Measurements from ENCODE around the gene KCNMB1. TPM values are rescaled to one million over a fixed set of nuclear protein-coding genes. Genes with fewer than 3 reads are reported as not detected.

Gene KCNMB1
- total and polyA plus RNA-seq, 10 of the 15 experiments (the other 5 are each of a cell fraction or from before 2014, with no cell fraction given): 1.2 to 3.6 (median 2.6) TPM

DNA sequence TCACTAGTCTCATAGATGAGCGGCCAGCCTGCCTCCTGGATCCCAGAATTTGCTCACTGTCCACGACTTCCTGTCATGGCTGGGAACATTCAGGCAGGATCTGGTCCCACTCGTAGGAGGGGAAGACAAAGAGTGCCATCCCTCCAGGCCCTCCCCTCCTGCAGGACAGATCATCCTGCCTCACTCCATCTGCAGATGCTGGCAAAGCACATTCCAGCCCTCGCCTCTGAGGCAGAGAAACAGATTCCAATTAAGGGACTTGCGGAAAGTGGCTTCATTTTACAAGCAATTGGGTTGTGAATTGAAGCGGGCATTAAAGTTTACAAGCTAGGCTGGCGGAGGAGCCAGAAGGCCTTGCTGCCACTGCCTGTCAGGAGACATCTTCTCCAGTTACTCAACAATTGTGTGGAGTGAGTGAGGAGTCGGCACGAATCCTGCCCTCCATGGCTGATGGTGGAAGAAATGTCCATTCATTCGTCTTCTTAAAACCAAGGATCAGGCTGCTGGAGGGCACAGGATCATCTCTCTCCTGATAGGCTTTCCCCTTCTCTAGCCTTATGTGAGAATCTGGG lies 41.8 kb upstream of the KCNMB1 start:
- ATAC-seq: no peak
- BruUV-seq (replicated peaks): no TSS peak
- ChIA-PET CTCF (interaction anchor here (1.0 to 5.0 kb wide), 5 partner anchors 8 to 247 kb away, joined by 3 to 76 read pairs (median 4); no protein-coding TSS in a partner anchor), SMC1A (ENCODE audit: uncharacterized antibody, unreplicated experiment) (interaction anchor here (1.0 kb wide), 1 partner anchor 91 kb away, joined by 3 read pairs; no protein-coding TSS in a partner anchor), RAD21 (ENCODE audit: unreplicated experiment) (no interaction called here), POLR2A (no interaction called here)
- no peak overlapping the region for H3K4me3 ChIP-seq
- intact Hi-C loops (cut with micrococcal nuclease; ENCODE audit: unreplicated experiment) (no loop called here), in situ Hi-C loops (cut with MboI) (loop anchor here (5.0 kb wide), 1 partner anchor 196 kb away; no protein-coding TSS in a partner anchor)
- H4K20me1 ChIP-seq (ENCODE audit: control insufficient read depth, insufficient read depth): no peaks in the 10 kb centered on the region
- no peak overlapping the region for H2AFZ ChIP-seq (ENCODE audit: control insufficient read depth, low read depth, low read length)
- H3K27ac ChIP-seq (ENCODE audit: control insufficient read depth, insufficient read depth): no peak overlapping the region
- no peak for FAIRE-seq
- no peaks in the 10 kb centered on the region for H3K79me2 ChIP-seq (ENCODE audit: control insufficient read depth, insufficient read depth, low read length)
- no peaks in the 10 kb centered on the region; the same call in 2 of the 3 replicates for H3K9me3 ChIP-seq (replicated peaks; ENCODE audit: control insufficient read depth, insufficient read depth, low read length)
- no peaks in the 10 kb centered on the region for H3K4me1 ChIP-seq (ENCODE audit: control insufficient read depth, insufficient read depth, low read length)
- TF ChIP-seq POU2F2 (IDR thresholded peaks at IDR 0.05; ENCODE audit: borderline replicate concordance, low read depth, low read length) (no peak), JUND (IDR thresholded peaks at IDR 0.05; ENCODE audit: low read depth, low read length) (no peak), NFIC (IDR thresholded peaks at IDR 0.05; ENCODE audit: low read depth, low read length) (no peak), MTA3 (IDR thresholded peaks at IDR 0.05; ENCODE audit: borderline replicate concordance, low read length) (no peak)
- TF ChIP-seq, protein P1, sequence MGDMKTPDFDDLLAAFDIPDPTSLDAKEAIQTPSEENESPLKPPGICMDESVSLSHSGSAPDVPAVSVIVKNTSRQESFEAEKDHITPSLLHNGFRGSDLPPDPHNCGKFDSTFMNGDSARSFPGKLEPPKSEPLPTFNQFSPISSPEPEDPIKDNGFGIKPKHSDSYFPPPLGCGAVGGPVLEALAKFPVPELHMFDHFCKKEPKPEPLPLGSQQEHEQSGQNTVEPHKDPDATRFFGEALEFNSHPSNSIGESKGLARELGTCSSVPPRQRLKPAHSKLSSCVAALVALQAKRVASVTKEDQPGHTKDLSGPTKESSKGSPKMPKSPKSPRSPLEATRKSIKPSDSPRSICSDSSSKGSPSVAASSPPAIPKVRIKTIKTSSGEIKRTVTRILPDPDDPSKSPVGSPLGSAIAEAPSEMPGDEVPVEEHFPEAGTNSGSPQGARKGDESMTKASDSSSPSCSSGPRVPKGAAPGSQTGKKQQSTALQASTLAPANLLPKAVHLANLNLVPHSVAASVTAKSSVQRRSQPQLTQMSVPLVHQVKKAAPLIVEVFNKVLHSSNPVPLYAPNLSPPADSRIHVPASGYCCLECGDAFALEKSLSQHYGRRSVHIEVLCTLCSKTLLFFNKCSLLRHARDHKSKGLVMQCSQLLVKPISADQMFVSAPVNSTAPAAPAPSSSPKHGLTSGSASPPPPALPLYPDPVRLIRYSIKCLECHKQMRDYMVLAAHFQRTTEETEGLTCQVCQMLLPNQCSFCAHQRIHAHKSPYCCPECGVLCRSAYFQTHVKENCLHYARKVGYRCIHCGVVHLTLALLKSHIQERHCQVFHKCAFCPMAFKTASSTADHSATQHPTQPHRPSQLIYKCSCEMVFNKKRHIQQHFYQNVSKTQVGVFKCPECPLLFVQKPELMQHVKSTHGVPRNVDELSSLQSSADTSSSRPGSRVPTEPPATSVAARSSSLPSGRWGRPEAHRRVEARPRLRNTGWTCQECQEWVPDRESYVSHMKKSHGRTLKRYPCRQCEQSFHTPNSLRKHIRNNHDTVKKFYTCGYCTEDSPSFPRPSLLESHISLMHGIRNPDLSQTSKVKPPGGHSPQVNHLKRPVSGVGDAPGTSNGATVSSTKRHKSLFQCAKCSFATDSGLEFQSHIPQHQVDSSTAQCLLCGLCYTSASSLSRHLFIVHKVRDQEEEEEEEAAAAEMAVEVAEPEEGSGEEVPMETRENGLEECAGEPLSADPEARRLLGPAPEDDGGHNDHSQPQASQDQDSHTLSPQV (IDR thresholded peaks at IDR 0.05): no peak
- no peak overlapping the region for H3K9ac ChIP-seq (ENCODE audit: control insufficient read depth, insufficient read depth, low read length)
- DNase-seq (ENCODE audit: low read depth, low spot score): no peak
- no peaks in the 10 kb centered on the region for H3K36me3 ChIP-seq (ENCODE audit: control insufficient read depth in 2 of 2, insufficient read depth in 2 of 2, low read length in 1 of 2)
- no peak overlapping the region for H3K4me2 ChIP-seq (ENCODE audit: control insufficient read depth, insufficient read depth)
- 11% methylated on average over 10 of the region's 10 CpGs for WGBS (ENCODE audit: insufficient coverage, insufficient replicate concordance, low lambda C conversion rate, missing lambda C conversion rate)
- H3K27me3 ChIP-seq (replicated peaks in 1 of 2; ENCODE audit: control insufficient read depth in 2 of 2, insufficient read depth in 2 of 2, low read length in 1 of 2): peaks cover 0 to 2% of the 10 kb centered on the region in 2 experiments; a peak in 3 of 4 replicates
